OCI-LY7 (cell line): ENCODE results near the gene SPAG9.

Experiments
- CTCF ChIP-seq: fragments of 200-600 bp; sonication (generic); conservative IDR thresholded peaks from 2 replicates; pipeline ENCODE4 v1.5.1; 2014; ENCODE audit warnings: mild to moderate bottlenecking, antibody characterized with exemption, low read length, moderate library complexity, mixed read lengths
- EZH2phosphoT487 ChIP-seq: fragments of 200-600 bp; sonication (generic); IDR thresholded peaks from 2 replicates; pipeline ENCODE4 v1.6.1; 2018; ENCODE audit warnings: low read depth, borderline replicate concordance, mild to moderate bottlenecking, mixed run types, antibody characterized with exemption, low read length, moderate library complexity, mixed read lengths

- TF ChIP-seq CTCF = no peak
- no peak for TF ChIP-seq EZH2phosphoT487
Observed at GRCh38 chr17:51046046-51046445, 74.6 kb downstream of the SPAG9 start.
